GM11168 (cell line): ENCODE data around the gene NUP160.
"Not testable (repeated sequence)": the region's sequence is repeated elsewhere in the genome, so short reads cannot be mapped to it uniquely, and the experiment has no call there.

ENCODE experiments used
- in situ Hi-C: fragments of 300-500 bp; cut with MboI; formaldehyde crosslinking; loops from one replicate; pipeline ENCODE4 v1.12.0; 2022; ENCODE audit warnings: low sequenced_read_pairs; ENCODE audit not compliant: unreplicated experiment

Gene NUP160, protein sequence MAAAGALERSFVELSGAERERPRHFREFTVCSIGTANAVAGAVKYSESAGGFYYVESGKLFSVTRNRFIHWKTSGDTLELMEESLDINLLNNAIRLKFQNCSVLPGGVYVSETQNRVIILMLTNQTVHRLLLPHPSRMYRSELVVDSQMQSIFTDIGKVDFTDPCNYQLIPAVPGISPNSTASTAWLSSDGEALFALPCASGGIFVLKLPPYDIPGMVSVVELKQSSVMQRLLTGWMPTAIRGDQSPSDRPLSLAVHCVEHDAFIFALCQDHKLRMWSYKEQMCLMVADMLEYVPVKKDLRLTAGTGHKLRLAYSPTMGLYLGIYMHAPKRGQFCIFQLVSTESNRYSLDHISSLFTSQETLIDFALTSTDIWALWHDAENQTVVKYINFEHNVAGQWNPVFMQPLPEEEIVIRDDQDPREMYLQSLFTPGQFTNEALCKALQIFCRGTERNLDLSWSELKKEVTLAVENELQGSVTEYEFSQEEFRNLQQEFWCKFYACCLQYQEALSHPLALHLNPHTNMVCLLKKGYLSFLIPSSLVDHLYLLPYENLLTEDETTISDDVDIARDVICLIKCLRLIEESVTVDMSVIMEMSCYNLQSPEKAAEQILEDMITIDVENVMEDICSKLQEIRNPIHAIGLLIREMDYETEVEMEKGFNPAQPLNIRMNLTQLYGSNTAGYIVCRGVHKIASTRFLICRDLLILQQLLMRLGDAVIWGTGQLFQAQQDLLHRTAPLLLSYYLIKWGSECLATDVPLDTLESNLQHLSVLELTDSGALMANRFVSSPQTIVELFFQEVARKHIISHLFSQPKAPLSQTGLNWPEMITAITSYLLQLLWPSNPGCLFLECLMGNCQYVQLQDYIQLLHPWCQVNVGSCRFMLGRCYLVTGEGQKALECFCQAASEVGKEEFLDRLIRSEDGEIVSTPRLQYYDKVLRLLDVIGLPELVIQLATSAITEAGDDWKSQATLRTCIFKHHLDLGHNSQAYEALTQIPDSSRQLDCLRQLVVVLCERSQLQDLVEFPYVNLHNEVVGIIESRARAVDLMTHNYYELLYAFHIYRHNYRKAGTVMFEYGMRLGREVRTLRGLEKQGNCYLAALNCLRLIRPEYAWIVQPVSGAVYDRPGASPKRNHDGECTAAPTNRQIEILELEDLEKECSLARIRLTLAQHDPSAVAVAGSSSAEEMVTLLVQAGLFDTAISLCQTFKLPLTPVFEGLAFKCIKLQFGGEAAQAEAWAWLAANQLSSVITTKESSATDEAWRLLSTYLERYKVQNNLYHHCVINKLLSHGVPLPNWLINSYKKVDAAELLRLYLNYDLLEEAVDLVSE (N-terminal part only)

DNA sequence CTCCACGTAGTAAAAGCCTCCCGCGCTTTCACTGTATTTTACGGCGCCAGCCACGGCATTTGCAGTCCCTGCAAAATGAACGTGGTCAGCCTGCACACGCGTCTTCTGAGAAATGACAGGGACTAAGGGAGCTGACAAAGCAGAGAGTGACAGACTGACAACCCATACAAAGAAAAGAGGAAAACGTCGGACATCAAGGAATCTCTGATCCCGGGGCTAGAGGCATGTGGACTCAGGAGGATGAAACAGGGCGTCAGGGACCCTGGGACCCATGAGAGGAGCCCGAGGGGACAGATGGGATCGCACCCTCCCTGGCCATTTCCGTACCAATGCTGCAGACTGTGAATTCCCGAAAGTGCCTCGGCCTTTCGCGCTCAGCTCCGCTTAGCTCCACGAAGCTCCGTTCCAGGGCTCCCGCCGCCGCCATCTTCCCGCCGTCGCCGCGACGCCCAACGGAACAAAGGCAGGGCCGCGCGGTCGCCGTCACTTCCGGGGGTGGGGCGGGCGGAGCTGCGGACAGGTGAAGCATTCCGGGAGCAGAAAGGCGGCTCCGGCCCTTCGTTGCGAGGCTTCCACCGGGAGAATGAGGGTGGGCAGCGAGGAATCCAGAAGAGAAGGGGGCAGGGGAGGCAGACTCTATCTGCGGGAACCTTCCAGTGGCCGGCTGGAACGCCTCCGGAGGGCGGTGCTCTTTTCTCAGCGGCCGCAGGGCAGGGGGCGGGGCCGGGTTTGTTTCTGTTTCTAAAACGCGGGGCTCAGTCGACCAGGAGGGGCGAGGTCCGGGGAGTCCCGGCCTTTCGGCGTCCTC is at the start of gene NUP160:
TSS of gene NUP160 (minus strand) at position 459 of the 808 bp plus-strand sequence. CDS start at position 427, 32 bp downstream.
- in situ Hi-C loops = loop anchor here (10.0 kb wide), 1 partner anchor 123 kb away; no protein-coding TSS in a partner anchor

DNA sequence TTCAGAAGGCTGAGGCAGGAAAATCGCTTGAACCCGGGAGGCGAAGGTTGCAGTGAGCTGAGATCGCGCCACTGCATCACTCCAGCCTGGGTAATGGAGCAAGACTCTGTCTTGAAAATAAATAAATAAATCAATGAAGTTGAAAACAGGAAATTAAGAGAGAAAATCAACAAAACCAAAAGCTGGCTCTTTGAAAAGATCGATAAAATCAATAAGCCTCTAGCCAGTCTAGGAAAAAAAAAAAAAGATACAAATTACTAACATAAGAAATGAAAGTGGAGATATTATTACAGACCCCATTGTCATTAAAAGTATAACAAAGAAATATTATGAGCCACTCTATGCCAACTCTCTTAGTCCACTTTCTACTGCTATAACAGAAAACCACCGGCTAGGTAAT is 48.0 kb upstream of the NUP160 start:
- in situ Hi-C loops = no loop called here

DNA sequence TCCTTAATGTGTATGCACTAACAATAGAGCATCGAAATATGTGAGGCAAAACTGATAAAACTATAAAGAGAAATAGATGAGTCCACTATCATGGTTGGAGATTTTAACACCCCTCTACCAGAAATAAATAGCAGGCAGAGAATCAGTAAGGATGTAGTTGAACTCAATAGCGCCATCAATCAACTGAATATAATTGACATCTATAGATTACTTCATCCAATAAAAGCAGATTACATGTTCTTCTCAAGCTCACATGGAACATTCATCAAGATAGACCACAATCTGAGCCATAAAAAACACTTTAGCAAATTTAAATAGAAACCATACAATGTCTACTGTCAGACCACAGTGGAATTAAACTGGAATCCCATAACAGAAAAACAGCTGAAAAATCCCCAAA is 46.9 kb upstream of the NUP160 start:
- in situ Hi-C loops = no loop called here

DNA sequence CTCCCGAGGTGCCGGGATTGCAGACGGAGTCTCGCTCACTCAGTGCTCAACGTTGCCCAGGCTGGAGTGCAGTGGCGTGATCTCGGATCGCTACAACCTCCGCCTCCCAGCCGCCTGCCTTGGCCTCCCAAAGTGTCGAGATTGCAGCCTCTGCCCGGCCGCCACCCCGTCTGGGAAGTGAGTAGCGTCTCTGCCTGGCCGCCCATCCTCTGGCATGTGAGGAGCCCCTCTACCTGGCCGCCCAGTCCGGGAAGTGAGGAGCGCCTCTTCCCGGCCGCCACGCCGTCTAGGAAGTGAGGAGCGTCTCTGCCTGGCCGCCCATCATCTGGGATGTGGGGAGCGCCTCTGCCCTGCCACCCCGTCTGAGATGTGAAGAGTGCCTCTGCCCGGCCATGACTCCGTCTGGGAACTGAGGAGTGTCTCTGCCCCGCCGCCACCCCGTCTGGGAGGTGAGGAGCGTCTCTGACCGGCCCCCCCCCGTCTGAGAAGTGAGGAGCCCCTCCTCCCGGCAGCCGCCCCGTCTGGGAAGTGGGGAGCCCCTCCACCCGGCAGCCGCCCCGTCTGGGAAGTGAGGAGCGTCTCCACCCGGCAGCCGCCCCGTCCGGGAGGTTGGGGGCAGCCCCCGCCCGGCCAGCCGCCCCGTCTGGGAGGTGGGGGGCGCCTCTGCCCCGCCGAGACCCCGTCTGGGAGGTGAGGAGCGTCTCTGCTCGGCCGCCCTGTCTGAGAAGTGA is 44.6 kb upstream of the NUP160 start:
- in situ Hi-C loops = not testable (repeated sequence)

DNA sequence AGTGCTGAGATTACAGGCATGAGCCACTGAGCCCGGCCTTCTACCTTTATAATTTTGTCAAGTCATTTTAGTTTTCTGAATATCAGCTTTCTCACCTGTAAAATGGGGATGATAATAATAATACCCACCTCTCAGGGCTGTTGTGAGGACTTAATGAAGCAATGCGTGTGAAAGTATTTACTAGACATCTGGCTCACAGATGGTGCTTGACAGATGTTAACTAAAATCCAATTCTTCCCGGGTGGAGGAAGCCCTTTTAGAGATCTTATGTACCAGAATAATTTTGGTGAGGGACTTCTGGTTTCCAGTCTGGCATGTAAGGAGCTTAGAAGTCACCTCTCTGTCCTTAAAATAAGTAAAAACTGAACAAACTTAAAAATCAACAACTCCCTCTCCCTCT is 43.7 kb upstream of the NUP160 start:
- in situ Hi-C loops = no loop called here

DNA sequence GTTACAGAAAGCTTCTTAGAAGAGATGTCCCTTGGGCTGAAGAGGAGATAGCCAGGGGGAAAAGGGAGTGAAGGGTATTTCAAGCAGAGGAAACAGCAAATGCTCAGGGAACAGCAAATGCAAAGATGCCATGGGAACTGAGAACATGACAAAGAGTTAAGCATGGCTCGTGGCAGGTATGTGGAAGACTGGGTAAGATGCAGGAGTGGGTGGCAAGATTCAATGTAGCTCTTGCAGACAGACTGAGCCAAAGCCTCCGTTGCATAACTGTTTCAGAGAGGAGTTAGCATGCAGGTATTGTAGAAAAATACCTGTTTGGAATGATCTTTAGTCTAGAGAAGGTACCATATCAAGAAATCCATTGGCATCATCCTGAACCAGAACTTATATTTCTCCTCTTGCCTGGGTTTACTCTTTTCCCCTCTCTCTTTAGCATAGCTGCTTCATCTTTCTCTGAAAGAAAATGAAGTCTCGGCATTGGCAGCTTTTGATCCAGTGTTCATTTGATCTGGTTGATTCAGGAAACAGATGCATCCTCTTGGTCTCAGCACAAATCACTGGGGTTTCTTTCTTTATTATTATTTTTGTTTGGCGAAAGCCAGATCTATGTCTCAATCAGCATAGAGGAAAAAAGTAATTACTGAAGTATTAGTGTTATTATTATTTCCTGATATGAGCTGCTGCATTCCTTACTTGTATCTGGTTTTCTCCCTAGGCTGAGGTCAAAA is 41.7 kb upstream of the NUP160 start:
- in situ Hi-C loops = no loop called here

DNA sequence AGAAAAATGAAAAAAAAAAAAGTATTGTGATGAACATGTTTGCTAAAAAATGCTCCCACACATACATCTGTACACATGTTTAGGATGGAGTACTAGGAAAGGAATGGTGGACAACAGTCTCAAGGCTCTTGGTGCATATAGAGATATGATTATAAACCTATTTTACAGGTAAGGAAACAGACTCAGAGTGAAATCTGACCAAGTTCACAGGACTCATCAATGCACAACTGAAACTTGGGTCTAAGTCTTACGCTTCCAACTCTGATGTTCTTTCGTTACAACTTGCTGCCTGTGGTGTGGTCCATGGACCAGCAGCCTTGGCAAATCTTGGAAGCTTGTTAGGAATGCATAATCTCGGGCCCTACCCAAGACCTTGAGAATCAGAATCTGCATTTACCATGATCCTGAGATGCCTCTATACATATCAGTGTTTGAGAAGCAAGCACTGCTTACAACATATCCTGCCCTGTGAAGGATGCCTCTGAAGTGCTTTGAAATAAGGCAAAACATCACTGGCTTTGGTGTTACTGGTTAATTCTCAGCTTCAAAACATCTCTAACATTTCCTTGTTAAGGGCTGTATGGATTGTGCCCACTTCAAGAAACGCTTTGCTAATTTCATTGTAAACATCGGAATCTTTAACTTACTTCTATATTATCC is 39.9 kb upstream of the NUP160 start:
- in situ Hi-C loops = no loop called here

DNA sequence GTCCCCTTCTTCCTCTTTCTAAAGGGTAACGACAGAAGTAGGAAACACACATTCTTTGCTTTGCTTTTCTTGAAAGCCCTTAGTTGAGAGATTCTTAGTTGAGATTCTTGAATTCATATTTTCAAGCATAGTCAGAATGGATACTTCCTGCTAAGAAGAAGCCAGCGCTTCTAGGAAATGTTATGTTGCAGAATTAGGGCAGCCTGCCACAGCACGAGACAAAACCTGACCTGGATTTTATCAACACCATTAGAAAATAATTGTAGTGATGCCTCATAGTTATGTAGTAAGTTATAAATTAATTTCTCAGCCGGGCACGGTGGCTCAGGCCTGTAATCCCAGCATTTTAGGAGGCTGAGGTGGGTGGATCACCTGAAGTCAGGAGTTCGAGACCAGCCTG is 37.9 kb upstream of the NUP160 start:
- in situ Hi-C loops = no loop called here

DNA sequence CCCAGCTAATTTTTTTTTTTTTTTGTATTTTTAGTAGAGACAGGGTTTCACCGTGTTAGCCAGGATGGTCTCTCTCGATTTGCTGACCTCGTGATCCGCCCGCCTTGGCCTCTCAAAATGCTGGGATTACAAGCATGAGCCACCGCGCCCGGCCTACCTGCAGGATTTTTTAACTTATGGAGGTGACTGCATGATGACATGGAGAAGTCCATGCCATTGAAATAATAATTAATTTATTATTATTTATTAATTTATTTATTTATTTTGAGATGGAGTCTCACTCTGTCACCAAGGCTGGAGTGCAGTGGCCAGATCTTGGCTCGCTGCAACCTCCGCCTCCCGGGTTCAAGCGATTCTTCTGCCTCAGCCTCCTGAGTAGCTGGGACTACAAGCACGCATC is 34.3 kb upstream of the NUP160 start:
- in situ Hi-C loops = not testable (repeated sequence)

DNA sequence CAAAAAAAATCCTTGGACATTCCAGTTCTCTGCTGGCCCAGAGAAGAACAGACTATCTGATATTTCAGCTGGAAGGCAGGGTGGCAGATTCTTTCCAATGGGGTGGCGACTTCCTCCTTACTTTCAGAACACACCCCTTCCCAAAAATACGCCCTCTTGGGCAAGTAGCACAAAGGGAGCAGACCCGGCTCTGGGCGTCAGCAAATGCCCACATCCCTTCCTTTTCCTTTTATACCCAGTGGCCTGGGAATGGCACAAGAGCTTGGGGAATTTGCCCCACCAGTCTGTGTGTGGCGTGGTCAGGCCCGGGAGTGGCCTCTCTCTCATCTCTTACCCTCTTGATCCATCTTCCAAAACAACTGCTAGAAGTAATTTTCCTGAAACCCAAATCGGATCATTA is 33.0 kb upstream of the NUP160 start:
- in situ Hi-C loops = no loop called here

DNA sequence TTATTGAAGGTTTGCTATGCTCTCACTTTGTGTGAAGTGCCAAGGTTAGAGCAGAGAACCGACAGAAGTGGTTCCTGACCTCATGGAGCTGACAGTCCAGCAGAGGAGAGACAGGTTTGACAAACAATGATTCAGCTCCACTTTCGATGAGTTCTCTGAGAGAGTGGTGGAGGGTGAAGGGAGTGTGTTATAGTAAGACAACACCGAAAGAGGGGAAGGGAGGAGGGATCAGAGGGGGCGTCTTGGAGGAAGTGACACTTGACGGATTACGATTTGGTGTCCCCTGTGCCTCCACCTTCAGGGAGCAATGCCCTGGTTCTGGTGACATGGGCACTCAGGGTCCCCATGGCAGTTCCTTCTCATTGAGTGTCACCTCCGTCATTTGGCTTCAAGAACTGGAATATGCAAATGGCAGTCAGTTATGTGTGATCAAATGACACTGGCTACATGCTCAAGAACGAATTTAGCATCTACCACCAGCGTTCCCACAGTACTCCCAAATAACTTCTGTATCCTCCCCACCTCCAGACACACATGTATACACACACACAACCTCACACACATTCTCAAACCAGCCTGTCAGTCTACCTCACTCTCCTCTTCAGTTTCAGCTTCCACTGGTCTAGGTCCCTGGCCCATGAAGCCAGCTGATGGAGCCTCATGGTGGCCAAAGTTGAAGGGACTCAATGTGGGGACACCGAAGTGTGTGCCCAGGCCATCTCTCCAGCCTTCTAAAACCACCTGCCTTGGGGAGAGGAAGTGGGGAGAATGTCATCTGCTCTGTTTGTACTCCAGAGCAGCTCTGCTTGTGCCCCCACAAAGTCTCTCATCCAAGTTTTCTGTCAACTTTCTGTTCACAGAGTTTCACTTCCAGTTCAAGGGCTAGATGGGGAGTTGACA is 31.4 kb upstream of the NUP160 start:
- in situ Hi-C loops = no loop called here

DNA sequence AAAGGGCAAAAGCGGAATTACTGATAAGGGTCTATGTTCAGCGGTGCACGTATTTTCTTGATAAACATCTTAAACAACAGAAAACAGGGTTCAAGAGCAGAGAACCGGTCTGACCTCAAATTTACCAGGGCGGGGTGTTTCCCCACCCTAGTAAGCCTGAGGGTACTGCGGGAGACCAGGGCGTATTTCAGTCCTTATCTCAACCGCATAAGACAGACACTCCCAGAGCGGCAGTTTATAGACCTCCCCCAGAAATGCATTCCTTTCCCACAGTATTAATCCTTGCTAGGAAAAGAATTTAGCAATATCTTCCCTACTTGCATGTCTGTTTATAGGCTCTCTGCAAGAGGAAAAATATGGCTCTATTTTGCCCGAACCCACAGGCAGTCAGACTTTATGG is 27.7 kb upstream of the NUP160 start:
- in situ Hi-C loops = not testable (repeated sequence)

DNA sequence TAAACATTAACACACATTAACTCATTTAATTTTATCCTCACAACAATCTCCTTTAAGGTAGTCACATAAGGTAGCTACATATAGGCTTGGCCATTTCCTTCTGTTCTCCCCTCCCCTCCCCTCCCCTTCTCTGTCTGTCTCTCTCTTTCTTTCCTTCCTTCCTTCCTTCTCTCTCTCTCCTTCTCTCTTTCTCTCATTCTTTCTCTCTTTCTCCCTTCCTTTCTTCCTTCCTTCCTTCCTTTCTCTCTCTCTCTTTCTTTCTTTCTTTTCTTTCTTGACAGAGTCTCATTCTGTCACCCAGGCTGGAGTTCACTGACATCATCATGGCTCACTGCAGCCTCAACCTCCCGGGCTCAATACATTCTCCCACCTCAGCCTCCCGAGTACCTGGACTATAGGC is 22.3 kb upstream of the NUP160 start:
- in situ Hi-C loops = no loop called here

DNA sequence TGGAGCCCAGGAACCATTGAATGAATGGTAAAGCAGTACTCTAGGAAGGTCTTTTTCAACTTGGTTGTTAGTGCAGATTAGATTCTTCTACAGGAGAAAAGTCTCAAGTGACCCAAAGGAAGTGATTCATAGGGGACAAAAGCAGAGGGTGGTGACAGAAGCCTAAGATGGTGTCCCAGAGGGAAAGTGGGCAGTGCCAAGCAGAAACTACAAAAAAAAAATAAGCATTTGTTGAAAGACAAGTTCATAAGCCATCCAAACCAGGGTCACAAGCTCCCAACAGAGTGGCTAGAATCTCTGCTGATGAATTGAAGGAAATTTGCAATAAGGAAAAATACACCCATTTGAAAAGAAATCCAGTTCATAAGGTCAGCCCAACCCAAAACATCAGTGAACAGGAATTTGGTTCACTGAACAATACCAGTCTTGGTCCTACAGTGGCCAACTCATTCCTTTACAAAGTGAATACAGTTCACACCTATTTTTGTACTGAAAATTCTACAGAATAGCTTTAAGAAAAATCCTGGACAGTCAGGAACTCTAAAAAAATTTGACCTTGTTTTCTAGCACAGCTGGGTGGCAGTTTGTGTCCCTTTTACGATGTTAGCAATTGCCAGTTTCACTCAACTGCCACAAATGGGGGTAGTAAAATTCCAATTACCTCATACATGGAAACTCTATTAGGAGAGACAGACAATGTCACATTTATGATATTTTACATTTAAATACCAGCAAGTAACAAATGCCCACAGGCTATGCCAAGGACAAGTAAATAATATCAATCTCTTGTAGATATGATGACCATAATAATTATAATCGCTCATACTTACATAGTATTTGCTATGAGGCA is 21.6 kb upstream of the NUP160 start:
- in situ Hi-C loops = no loop called here

DNA sequence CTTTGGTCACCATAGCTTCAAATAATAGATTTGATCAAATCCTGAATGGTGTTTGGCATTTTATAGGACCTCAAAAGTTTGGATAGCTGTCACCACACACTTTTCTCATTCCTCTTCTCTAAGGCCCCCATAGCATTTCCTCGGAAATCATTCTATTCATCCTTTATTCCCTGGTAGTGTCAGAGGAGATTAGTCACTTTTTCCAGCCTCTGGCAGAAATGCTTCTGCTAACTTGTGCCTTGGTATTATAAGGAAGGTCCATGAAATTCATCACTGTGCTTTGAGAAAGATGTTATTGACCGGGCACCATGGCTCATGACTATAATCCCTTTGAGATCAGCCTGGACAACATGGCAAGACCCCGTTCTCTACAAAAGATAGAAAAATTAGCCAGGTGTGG is 19.7 kb upstream of the NUP160 start:
- in situ Hi-C loops = no loop called here

DNA sequence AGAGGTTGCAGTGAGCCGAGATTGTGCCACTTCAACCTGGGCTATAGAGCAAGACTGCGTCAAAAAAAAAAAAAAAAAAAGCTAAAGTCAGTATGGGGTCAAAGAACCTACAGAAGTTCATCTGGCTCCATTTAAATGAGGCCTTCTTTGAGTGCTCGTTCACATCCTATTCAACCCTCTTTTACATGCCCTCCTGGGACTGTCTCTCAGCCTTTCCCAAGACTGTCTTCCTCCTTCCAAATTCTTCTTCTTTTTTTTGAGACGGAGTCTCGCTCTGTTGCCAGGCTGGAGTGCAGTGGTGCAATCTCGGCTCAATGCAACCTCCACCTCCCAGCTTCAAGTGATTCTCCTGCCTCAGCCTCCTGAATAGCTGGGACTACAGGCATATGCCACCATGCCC is 18.7 kb upstream of the NUP160 start:
- in situ Hi-C loops = not testable (repeated sequence)
